OCI-LY7 (cell line): ENCODE measurements around the gene TOX4. TPM values are rescaled to one million over a fixed set of nuclear protein-coding genes. Genes with fewer than 3 reads are reported as not detected.

Experiments
- BruUV-seq: library from RNA; stranded (reverse); fragments of 400-500 nt; replicated peaks from 2 replicates; lab custom pipeline; 2021; lab: Mats Ljungman, UMichigan
- CTCF ChIA-PET: fragments of 300-600 bp; sonication (Branson Sonifier 250); formaldehyde crosslinking; loops from one replicate; lab custom pipeline; 2022; ENCODE audit warnings: antibody characterized with exemption; ENCODE audit not compliant: unreplicated experiment; lab: Charles Lee
- POLR2A ChIA-PET: fragments of 300-600 bp; sonication (Branson Sonifier 250); formaldehyde crosslinking; loops from one replicate; lab custom pipeline; 2022; ENCODE audit warnings: antibody characterized with exemption; lab: Charles Lee
- DNase-seq: peaks from one replicate; pipeline ENCODE4 v3.0.0-alpha.2; 2015; ENCODE audit warnings: low spot score
- H2AFZ ChIP-seq: fragments of 200-600 bp; sonication (generic), shearing (Covaris generic); 2 replicates; pipeline ENCODE4 v1.6.1; 2014; ENCODE audit warnings: mild to moderate bottlenecking, antibody characterized with exemption, low read length, moderate library complexity
- H3K27ac ChIP-seq: fragments of 200-600 bp; sonication (generic); 2 replicates; pipeline ENCODE4 v1.5.1; 2014; ENCODE audit warnings: mixed run types, low read depth, mild to moderate bottlenecking, moderate library complexity, low read length, inconsistent platforms; ENCODE audit not compliant: poor library complexity, severe bottlenecking
- H3K36me3 ChIP-seq: fragments of 200-600 bp; sonication (generic); 2 replicates; pipeline ENCODE4 v1.6.1; 2014; ENCODE audit warnings: mild to moderate bottlenecking, antibody characterized with exemption, low read length, moderate library complexity, mixed read lengths; ENCODE audit not compliant: insufficient read depth
- H3K4me1 ChIP-seq: fragments of 200-600 bp; sonication (generic); 2 replicates; pipeline ENCODE4 v1.5.1; 2014; ENCODE audit warnings: mild to moderate bottlenecking, low read length; ENCODE audit not compliant: insufficient read depth, poor library complexity, severe bottlenecking
- H3K4me2 ChIP-seq: fragments of 200-600 bp; sonication (generic); 2 replicates; pipeline ENCODE4 v1.6.1; 2014; ENCODE audit warnings: mild to moderate bottlenecking, low read length
- H3K4me3 ChIP-seq: fragments of 200-600 bp; sonication (generic); 2 replicates; pipeline ENCODE4 v1.5.1; 2014; ENCODE audit warnings: mild to moderate bottlenecking, low read depth, low read length; ENCODE audit not compliant: poor library complexity, severe bottlenecking
- H3K79me2 ChIP-seq: fragments of 200-600 bp; sonication (generic); 2 replicates; pipeline ENCODE4 v1.6.1; 2016; ENCODE audit warnings: low read depth, mild to moderate bottlenecking, low read length, moderate library complexity, mixed read lengths; ENCODE audit not compliant: insufficient read depth
- H3K9me2 ChIP-seq: fragments of 200-600 bp; sonication (generic); 2 replicates; pipeline ENCODE4 v1.6.1; 2016; ENCODE audit warnings: mild to moderate bottlenecking, low read length, mixed read lengths; ENCODE audit not compliant: insufficient read depth
- H3K9me3 ChIP-seq: fragments of 200-600 bp; sonication (generic); 2 replicates; pipeline ENCODE4 v1.6.1; 2014; ENCODE audit warnings: mild to moderate bottlenecking, mixed run types, low read length, mixed read lengths
- H4K20me1 ChIP-seq: fragments of 200-600 bp; sonication (generic); 2 replicates; pipeline ENCODE4 v1.6.1; 2014; ENCODE audit warnings: mild to moderate bottlenecking, antibody characterized with exemption, low read length, moderate library complexity, mixed read lengths; ENCODE audit not compliant: insufficient read depth
- CTCF ChIP-seq: fragments of 200-600 bp; sonication (generic); conservative IDR thresholded peaks from 2 replicates; pipeline ENCODE4 v1.5.1; 2014; ENCODE audit warnings: mild to moderate bottlenecking, antibody characterized with exemption, low read length, moderate library complexity, mixed read lengths
- EZH2phosphoT487 ChIP-seq: fragments of 200-600 bp; sonication (generic); IDR thresholded peaks from 2 replicates; pipeline ENCODE4 v1.6.1; 2018; ENCODE audit warnings: low read depth, borderline replicate concordance, mild to moderate bottlenecking, mixed run types, antibody characterized with exemption, low read length, moderate library complexity, mixed read lengths
- intact Hi-C: fragments of 100-400 bp; cut with micrococcal nuclease; formaldehyde crosslinking; loops from one replicate; pipeline ENCODE4 v1.10.0; 2022; ENCODE audit not compliant: unreplicated experiment
- total RNA-seq, 2 experiments: library from RNA; depleted of rRNA in 1 of 2; stranded (reverse); fragments of >200 nt in 1 of 2; shearing (Covaris generic) in 1 of 2; gene quantifications; 2 replicates each; pipeline ENCODE4 v1.2.3, GENCODE V29; 2014 to 2022

Gene TOX4
- total RNA-seq, 2 experiments from 2014 or later = 26.1 to 65.4 TPM

GRCh38 chr14:21503376-21503775 lies 26.4 kb downstream of the TOX4 start:
- H4K20me1 ChIP-seq = no peaks in the 10 kb centered on the region; the same call in 1 of the 2 replicates
- no peak overlapping the region for H3K4me2 ChIP-seq
- no peak for DNase-seq
- ChIA-PET CTCF (interaction anchor here (0.6 kb wide), 1 partner anchor 184 kb away, joined by 4 read pairs; no protein-coding TSS in a partner anchor), POLR2A (no interaction called here)
- H2AFZ ChIP-seq = no peak overlapping the region
- intact Hi-C loops = no loop called here
- H3K36me3 ChIP-seq = peaks cover 86% of the 10 kb centered on the region
- no peak overlapping the region for H3K4me3 ChIP-seq
- no peaks in the 10 kb centered on the region for H3K9me3 ChIP-seq
- H3K4me1 ChIP-seq = peaks cover 10% of the 10 kb centered on the region
- TF ChIP-seq EZH2phosphoT487 = no peak
- TF ChIP-seq CTCF = no peak
- H3K9me2 ChIP-seq = no peaks in the 10 kb centered on the region
- H3K79me2 ChIP-seq = peaks cover 38% of the 10 kb centered on the region
- BruUV-seq = no TSS peak
- no peak overlapping the region for H3K27ac ChIP-seq

GRCh38 chr14:21505012-21505553 lies 28.1 kb downstream of the TOX4 start:
- Histone ChIP-seq H3K4me3 (no peak overlapping the region), H4K20me1 (no peaks in the 10 kb centered on the region), H3K9me3 (no peaks in the 10 kb centered on the region), H2AFZ (no peak overlapping the region), H3K9me2 (no peaks in the 10 kb centered on the region), H3K4me2 (no peak overlapping the region), H3K27ac (no peak overlapping the region), H3K36me3 (peaks cover 81% of the 10 kb centered on the region), H3K4me1 (peaks cover 21% of the 10 kb centered on the region), H3K79me2 (peaks cover 54% of the 10 kb centered on the region)
- intact Hi-C loops = no loop called here
- POLR2A ChIA-PET = interaction anchor here (0.6 to 0.9 kb wide), 3 partner anchors 22 to 65 kb away, joined by 3 read pairs; no protein-coding TSS in a partner anchor
- BruUV-seq = no TSS peak
- CTCF ChIA-PET = interaction anchor here (0.5 kb wide), 1 partner anchor 22 kb away, joined by 3 read pairs; no protein-coding TSS in a partner anchor
- no peak for TF ChIP-seq EZH2phosphoT487
- TF ChIP-seq CTCF = no peak
- DNase-seq = no peak

- DNase-seq = no peak
- Histone ChIP-seq H3K9me3 (no peaks in the 10 kb centered on the region), H4K20me1 (no peaks in the 10 kb centered on the region), H3K4me3 (no peak overlapping the region), H3K9me2 (no peaks in the 10 kb centered on the region), H3K79me2 (peaks cover 64% of the 10 kb centered on the region), H3K4me2 (no peak overlapping the region), H3K4me1 (peaks cover 23% of the 10 kb centered on the region), H2AFZ (no peak overlapping the region), H3K36me3 (peaks cover 66% of the 10 kb centered on the region), H3K27ac (no peak overlapping the region)
- intact Hi-C loops = no loop called here
- no TSS peak for BruUV-seq
- no peak for TF ChIP-seq CTCF
- no peak for TF ChIP-seq EZH2phosphoT487
- POLR2A ChIA-PET = no interaction called here
- CTCF ChIA-PET = no interaction called here
Observed at GRCh38 chr14:21506557-21506956, 29.6 kb downstream of the TOX4 start.
